HepG2 (cell line): ENCODE measurements around the gene ABCB8. TPM values are rescaled to one million over a fixed set of nuclear protein-coding genes. Genes with fewer than 3 reads are reported as not detected.
A peak's percentile ranks its signal among the peaks of the same experiment; 100 is the strongest.

Experiments
- FLYWCH1 ChIP-seq: sonication (generic); formaldehyde crosslinking; IDR thresholded peaks from 2 replicates; pipeline ENCODE4 v1.8.1; 2023; ENCODE audit warnings: mild to moderate bottlenecking, missing genetic modification reagents
- HNRNPUL1 ChIP-seq: fragments of 200-400 bp; formaldehyde crosslinking; IDR thresholded peaks from 2 replicates; pipeline ENCODE4 v1.6.1; 2017; ENCODE audit warnings: low read depth, mild to moderate bottlenecking, low read length, moderate library complexity
- KDM2A ChIP-seq: sonication (generic); formaldehyde crosslinking; IDR thresholded peaks from 2 replicates; pipeline ENCODE4 v1.4.0; 2020; ENCODE audit warnings: low read depth, missing genetic modification reagents, borderline replicate concordance
- KMT2B ChIP-seq: IDR thresholded peaks from 2 replicates; pipeline ENCODE4 v1.6.1; 2016; ENCODE audit warnings: missing genetic modification reagents, missing compliant biosample characterization
- LCORL ChIP-seq, 2 experiments: fragments of 450-650 bp in 1 of 2; sonication (generic) in 1 of 2; formaldehyde crosslinking in 1 of 2; IDR thresholded peaks; 2 replicates each; pipeline versions ENCODE4 v1.5.0 to v1.6.1; 2017 to 2020; ENCODE audit warnings: antibody characterized with exemption in 1 of 2, missing genetic modification reagents in 1 of 2
- MTF1 ChIP-seq: sonication (generic); formaldehyde crosslinking; IDR thresholded peaks from 2 replicates; pipeline ENCODE4 v1.5.0; 2020; ENCODE audit warnings: missing genetic modification reagents
- MXI1 ChIP-seq: IDR thresholded peaks from 3 replicates; pipeline ENCODE4 v1.6.1; 2012; ENCODE audit warnings: low read depth, low read length, inconsistent platforms, borderline replicate concordance
- NFRKB ChIP-seq: fragments of 450-650 bp; IDR thresholded peaks from 2 replicates; pipeline ENCODE4 v1.6.1; 2017
- NONO ChIP-seq, 2 experiments: fragments of 450-650 bp in 1 of 2; sonication (generic) in 1 of 2; formaldehyde crosslinking in 1 of 2; IDR thresholded peaks in 1 of 2; conservative IDR thresholded peaks in 1 of 2; 2 replicates each; pipeline versions ENCODE4 v1.6.1 to v1.8.0; 2017 to 2022; ENCODE audit warnings: mild to moderate bottlenecking in 1 of 2, missing genetic modification reagents in 1 of 2, moderate library complexity in 1 of 2
- SOX5 ChIP-seq: IDR thresholded peaks from 2 replicates; pipeline ENCODE4 v1.6.1; 2016; ENCODE audit warnings: borderline replicate concordance
- TCF7 ChIP-seq: sonication (generic); IDR thresholded peaks from 2 replicates; pipeline ENCODE4 v1.6.1; 2016; ENCODE audit warnings: antibody characterized with exemption, low read depth
- ZBTB25 ChIP-seq: IDR thresholded peaks from 2 replicates; pipeline ENCODE4 v1.6.1; 2018; ENCODE audit warnings: missing genetic modification reagents
- ZNF143 ChIP-seq: sonication (generic); formaldehyde crosslinking; IDR thresholded peaks from 2 replicates; pipeline ENCODE4 v1.4.0; 2020; ENCODE audit warnings: missing genetic modification reagents
- ZNF160 ChIP-seq: sonication (generic); formaldehyde crosslinking; IDR thresholded peaks from 2 replicates; pipeline ENCODE4 v1.8.0; 2022; ENCODE audit warnings: mild to moderate bottlenecking, inconsistent platforms, missing genetic modification reagents
- ZNF350 ChIP-seq: sonication (generic); formaldehyde crosslinking; IDR thresholded peaks from 2 replicates; pipeline ENCODE4 v1.4.0; 2020; ENCODE audit warnings: mild to moderate bottlenecking, low read depth, missing genetic modification reagents, borderline replicate concordance
- ZNF382 ChIP-seq: sonication (generic); formaldehyde crosslinking; IDR thresholded peaks from 2 replicates; pipeline ENCODE4 v1.5.0; 2020; ENCODE audit warnings: missing genetic modification reagents, mild to moderate bottlenecking, borderline replicate concordance
- ZNF567 ChIP-seq: sonication (generic); formaldehyde crosslinking; IDR thresholded peaks from 2 replicates; pipeline ENCODE4 v1.8.1; 2023; ENCODE audit warnings: mild to moderate bottlenecking, missing genetic modification reagents, borderline replicate concordance
- ZNF580 ChIP-seq: IDR thresholded peaks from 2 replicates; pipeline ENCODE4 v1.6.1; 2016; ENCODE audit warnings: low read depth, borderline replicate concordance
- ZSCAN20 ChIP-seq: sonication (generic); formaldehyde crosslinking; IDR thresholded peaks from 2 replicates; pipeline ENCODE4 v1.4.0; 2020; ENCODE audit warnings: missing genetic modification reagents, mild to moderate bottlenecking, borderline replicate concordance
- polyA plus RNA-seq, 8 experiments: library from polyadenylated mRNA; depleted of rRNA in 3 of 8; stranded (reverse) in 7 of 8; unstranded in 1 of 8; fragments of >200 nt; fragmentation: Illumina TruSeq in 4 of 8; extraction: Trizol in 4 of 8; gene quantifications; 2 replicates each; pipeline versions ENCODE4 v1.2.1 to v1.2.3, GENCODE V29; 2011 to 2016; ENCODE audit warnings: low read depth in 4 of 8, missing spikeins in 1 of 8, mixed read lengths in 1 of 8; ENCODE audit not compliant: insufficient read depth in 1 of 8
- total RNA-seq, 5 experiments: library from RNA; depleted of rRNA; stranded (reverse); fragments of >200 nt; fragmentation: Illumina TruSeq; extraction: Trizol; gene quantifications; 2 replicates each; pipeline ENCODE4 v1.2.3, GENCODE V29; 2016; ENCODE audit warnings: low read depth in 1 of 5
- TF ChIP-seq, protein P1 (sequence below): IDR thresholded peaks from 2 replicates; pipeline ENCODE4 v1.6.1; 2016; ENCODE audit warnings: low read depth, missing genetic modification reagents, missing compliant biosample characterization
- TF ChIP-seq, protein P2 (sequence below): IDR thresholded peaks from 2 replicates; pipeline ENCODE4 v1.6.1; 2016; ENCODE audit warnings: missing biosample characterization, missing genetic modification reagents, low read depth

ABCB8 gene
- total and polyA plus RNA-seq, 2 of the 13 experiments (the other 11 are each of a cell fraction or from before 2014, with no cell fraction given), result 6.6 to 16.7 TPM

DNA sequence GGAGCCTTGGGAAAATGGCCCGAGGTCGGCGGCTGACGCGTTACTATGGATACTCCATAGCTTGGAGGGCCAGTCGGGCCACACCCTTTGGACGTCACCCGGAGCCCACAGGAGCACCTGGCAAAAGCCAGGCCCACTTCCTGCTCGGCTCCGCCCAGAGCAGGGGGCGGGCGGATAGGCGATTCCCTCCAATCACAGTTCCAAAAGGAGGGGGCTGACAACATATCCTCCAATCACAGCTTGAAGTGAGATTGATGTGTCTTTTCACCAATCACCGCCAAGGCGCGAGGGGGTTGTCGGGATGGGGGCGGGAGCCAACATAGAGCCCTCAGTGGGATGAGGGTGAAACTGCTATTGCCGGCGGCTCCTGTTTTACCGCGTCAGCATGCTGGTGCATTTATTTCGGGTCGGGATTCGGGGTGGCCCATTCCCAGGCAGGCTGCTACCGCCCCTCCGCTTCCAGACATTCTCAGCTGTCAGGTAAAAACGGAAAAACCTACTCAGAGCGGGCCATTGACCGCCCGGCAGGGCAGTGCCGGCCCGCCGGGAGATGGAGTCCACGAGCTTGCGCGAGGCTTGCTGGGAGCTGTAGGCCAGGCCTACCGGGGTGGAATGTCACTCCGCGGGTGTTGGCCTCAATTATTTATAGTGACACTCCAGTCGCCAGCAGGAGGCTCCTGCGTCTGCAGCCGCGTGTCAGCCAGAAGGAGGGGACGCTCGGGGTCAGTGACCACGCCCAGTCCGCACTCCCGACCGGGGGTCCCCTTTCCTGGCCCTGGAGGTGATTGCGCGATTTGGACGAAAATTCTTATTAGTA lies at the start of gene ABCB8 (continued):
- TF ChIP-seq, protein P1, sequence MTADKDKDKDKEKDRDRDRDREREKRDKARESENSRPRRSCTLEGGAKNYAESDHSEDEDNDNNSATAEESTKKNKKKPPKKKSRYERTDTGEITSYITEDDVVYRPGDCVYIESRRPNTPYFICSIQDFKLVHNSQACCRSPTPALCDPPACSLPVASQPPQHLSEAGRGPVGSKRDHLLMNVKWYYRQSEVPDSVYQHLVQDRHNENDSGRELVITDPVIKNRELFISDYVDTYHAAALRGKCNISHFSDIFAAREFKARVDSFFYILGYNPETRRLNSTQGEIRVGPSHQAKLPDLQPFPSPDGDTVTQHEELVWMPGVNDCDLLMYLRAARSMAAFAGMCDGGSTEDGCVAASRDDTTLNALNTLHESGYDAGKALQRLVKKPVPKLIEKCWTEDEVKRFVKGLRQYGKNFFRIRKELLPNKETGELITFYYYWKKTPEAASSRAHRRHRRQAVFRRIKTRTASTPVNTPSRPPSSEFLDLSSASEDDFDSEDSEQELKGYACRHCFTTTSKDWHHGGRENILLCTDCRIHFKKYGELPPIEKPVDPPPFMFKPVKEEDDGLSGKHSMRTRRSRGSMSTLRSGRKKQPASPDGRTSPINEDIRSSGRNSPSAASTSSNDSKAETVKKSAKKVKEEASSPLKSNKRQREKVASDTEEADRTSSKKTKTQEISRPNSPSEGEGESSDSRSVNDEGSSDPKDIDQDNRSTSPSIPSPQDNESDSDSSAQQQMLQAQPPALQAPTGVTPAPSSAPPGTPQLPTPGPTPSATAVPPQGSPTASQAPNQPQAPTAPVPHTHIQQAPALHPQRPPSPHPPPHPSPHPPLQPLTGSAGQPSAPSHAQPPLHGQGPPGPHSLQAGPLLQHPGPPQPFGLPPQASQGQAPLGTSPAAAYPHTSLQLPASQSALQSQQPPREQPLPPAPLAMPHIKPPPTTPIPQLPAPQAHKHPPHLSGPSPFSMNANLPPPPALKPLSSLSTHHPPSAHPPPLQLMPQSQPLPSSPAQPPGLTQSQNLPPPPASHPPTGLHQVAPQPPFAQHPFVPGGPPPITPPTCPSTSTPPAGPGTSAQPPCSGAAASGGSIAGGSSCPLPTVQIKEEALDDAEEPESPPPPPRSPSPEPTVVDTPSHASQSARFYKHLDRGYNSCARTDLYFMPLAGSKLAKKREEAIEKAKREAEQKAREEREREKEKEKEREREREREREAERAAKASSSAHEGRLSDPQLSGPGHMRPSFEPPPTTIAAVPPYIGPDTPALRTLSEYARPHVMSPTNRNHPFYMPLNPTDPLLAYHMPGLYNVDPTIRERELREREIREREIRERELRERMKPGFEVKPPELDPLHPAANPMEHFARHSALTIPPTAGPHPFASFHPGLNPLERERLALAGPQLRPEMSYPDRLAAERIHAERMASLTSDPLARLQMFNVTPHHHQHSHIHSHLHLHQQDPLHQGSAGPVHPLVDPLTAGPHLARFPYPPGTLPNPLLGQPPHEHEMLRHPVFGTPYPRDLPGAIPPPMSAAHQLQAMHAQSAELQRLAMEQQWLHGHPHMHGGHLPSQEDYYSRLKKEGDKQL (CRISPR knock-in tag), result no peak
- TF ChIP-seq NONO (IDR thresholded peaks at IDR 0.05) (no peak), NONO (CRISPR knock-in tag; conservative IDR thresholded peaks at IDR 0.05) (no peak; the same call in 1 of the 2 replicates), FLYWCH1 (CRISPR knock-in tag) (no peak), KMT2B (no peak), ZNF143 (peak; percentile 97), ZNF350 (peak; percentile 88; the same call in 1 of the 2 replicates), HNRNPUL1 (no peak), ZBTB25 (CRISPR knock-in tag) (peak; percentile 58; the same call in 1 of the 2 replicates), MTF1 (CRISPR knock-in tag) (no peak), ZNF580 (peak; percentile 51; the same call in 1 of the 2 replicates), SOX5 (CRISPR knock-in tag) (no peak; the same call in 1 of the 2 replicates), TCF7 (no peak), LCORL (IDR thresholded peaks at IDR 0.05) (no peak), LCORL (CRISPR knock-in tag; IDR thresholded peaks at IDR 0.05) (peak; percentile 32), ZNF567 (CRISPR knock-in tag) (no peak), MXI1 (peak; percentile 75; the same call in 1 of the 3 replicates), KDM2A (peak; percentile 62; the same call in 1 of the 2 replicates), ZSCAN20 (CRISPR knock-in tag) (no peak), ZNF382 (no peak), ZNF160 (CRISPR knock-in tag) (no peak), NFRKB (no peak)
- TF ChIP-seq, protein P2, sequence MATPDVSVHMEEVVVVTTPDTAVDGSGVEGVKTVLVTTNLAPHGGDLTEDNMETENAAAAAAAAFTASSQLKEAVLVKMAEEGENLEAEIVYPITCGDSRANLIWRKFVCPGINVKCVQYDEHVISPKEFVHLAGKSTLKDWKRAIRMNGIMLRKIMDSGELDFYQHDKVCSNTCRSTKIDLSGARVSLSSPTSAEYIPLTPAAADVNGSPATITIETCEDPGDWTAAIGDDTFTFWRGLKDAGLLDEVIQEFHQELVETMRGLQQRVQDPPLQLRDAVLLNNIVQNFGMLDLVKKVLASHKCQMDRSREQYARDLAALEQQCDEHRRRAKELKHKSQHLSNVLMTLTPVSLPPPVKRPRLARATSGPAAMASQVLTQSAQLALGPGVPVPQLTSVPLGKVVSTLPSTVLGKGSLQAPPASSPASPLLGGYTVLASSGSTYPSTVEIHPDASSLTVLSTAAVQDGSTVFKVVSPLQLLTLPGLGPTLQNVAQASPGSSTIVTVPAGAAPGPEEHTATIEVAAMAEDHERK (CRISPR knock-in tag), result no peak
